PC-3 (cell line): ENCODE measurements around the gene CAMK2B. TPM values are rescaled to one million over a fixed set of nuclear protein-coding genes. Genes with fewer than 3 reads are reported as not detected.

Experiments
- ATAC-seq: fragments of 200-7000 bp; cut with Tn5 transposase; 2 replicates; pipeline ENCODE4 v1.9.1; 2020; ENCODE audit warnings: mild to moderate bottlenecking, moderate library complexity
- BruUV-seq: library from RNA; stranded (reverse); fragments of 400-500 nt; replicated peaks from 2 replicates; lab custom pipeline; 2021; lab: Mats Ljungman, UMichigan
- CTCF ChIA-PET: fragments of 300-600 bp; sonication (Branson Sonifier 250); formaldehyde crosslinking; loops from one replicate; lab custom pipeline; 2022; ENCODE audit warnings: antibody characterized with exemption; lab: Charles Lee
- POLR2A ChIA-PET: fragments of 300-600 bp; sonication (Branson Sonifier 250); formaldehyde crosslinking; loops from one replicate; lab custom pipeline; 2022; ENCODE audit warnings: antibody characterized with exemption; ENCODE audit not compliant: unreplicated experiment; lab: Charles Lee
- DNase-seq: peaks from one replicate; pipeline ENCODE4 v3.0.0-alpha.2; 2015
- H2AFZ ChIP-seq: fragments of 300-600 bp; sonication (generic); 2 replicates; pipeline ENCODE4 v1.6.0; 2016; ENCODE audit warnings: antibody characterized with exemption, low read length
- H3F3A ChIP-seq: fragments of 300-600 bp; sonication (generic); one replicate; pipeline ENCODE4 v1.6.0; 2017; ENCODE audit warnings: antibody characterized with exemption, low read length, control low read depth, mild to moderate bottlenecking; ENCODE audit not compliant: unreplicated experiment
- H3K27ac ChIP-seq: fragments of 300-600 bp; sonication (generic); 2 replicates; pipeline ENCODE4 v1.5.1; 2016; ENCODE audit warnings: mild to moderate bottlenecking, low read length
- H3K27me3 ChIP-seq: fragments of 300-600 bp; sonication (generic); 2 replicates; pipeline ENCODE4 v1.6.1; 2016; ENCODE audit warnings: low read length, mixed read lengths
- H3K36me3 ChIP-seq: fragments of 300-600 bp; sonication (generic); 2 replicates; pipeline ENCODE4 v1.6.1; 2016; ENCODE audit warnings: low read depth, mixed run types, low read length, mixed read lengths
- H3K4me1 ChIP-seq: fragments of 300-600 bp; sonication (generic); 2 replicates; pipeline ENCODE4 v1.5.1; 2016; ENCODE audit warnings: low read length; ENCODE audit not compliant: insufficient read depth
- H3K4me2 ChIP-seq: fragments of 300-600 bp; sonication (generic); 2 replicates; pipeline ENCODE4 v1.6.0; 2016; ENCODE audit warnings: low read length
- H3K4me3 ChIP-seq: fragments of 300-600 bp; sonication (generic); 2 replicates; pipeline ENCODE4 v1.5.1; 2016; ENCODE audit warnings: mild to moderate bottlenecking, low read length, mixed read lengths
- H3K79me2 ChIP-seq: fragments of 300-600 bp; sonication (generic); 2 replicates; pipeline ENCODE4 v1.6.1; 2017; ENCODE audit warnings: low read length, mixed read lengths
- H3K9ac ChIP-seq: fragments of 300-600 bp; sonication (generic); 2 replicates; pipeline ENCODE4 v1.6.0; 2016; ENCODE audit warnings: mild to moderate bottlenecking, low read length
- H3K9me2 ChIP-seq: fragments of 300-600 bp; sonication (generic); replicated peaks from 2 replicates; pipeline ENCODE4 v1.6.1; 2016; ENCODE audit warnings: mixed run types, low read length, mixed read lengths
- H3K9me3 ChIP-seq: fragments of 300-600 bp; sonication (generic); 2 replicates; pipeline ENCODE4 v1.6.1; 2016; ENCODE audit warnings: low read length, mixed read lengths
- H4K20me1 ChIP-seq: fragments of 300-600 bp; sonication (generic); 2 replicates; pipeline ENCODE4 v1.6.1; 2016; ENCODE audit warnings: low read length, mixed read lengths
- EZH2 ChIP-seq: fragments of 300-600 bp; sonication (generic); IDR thresholded peaks from one replicate; pipeline ENCODE4 v1.6.1; 2017; ENCODE audit warnings: antibody characterized with exemption, mild to moderate bottlenecking, low read length; ENCODE audit not compliant: unreplicated experiment
- EZH2phosphoT487 ChIP-seq: fragments of 300-600 bp; sonication (generic); IDR thresholded peaks from 2 replicates; pipeline ENCODE4 v1.6.1; 2018; ENCODE audit warnings: mild to moderate bottlenecking, antibody characterized with exemption, low read length, borderline replicate concordance
- intact Hi-C: fragments of 100-400 bp; cut with micrococcal nuclease; formaldehyde crosslinking; loops from 2 replicates; pipeline ENCODE4 v1.9.0; 2023
- total RNA-seq: library from RNA; depleted of rRNA; stranded (reverse); fragments of >200 nt; gene quantifications from 2 replicates; pipeline ENCODE4 v1.2.3, GENCODE V29; 2014
- TF ChIP-seq, protein P1 (sequence below): fragments of 300-600 bp; sonication (generic); conservative IDR thresholded peaks from 2 replicates; pipeline ENCODE4 v1.5.1; 2017; ENCODE audit warnings: antibody characterized with exemption, low read depth, mild to moderate bottlenecking, low read length

CAMK2B gene
- total RNA-seq, 1 experiment from 2014 or later: 1.2 TPM

DNA sequence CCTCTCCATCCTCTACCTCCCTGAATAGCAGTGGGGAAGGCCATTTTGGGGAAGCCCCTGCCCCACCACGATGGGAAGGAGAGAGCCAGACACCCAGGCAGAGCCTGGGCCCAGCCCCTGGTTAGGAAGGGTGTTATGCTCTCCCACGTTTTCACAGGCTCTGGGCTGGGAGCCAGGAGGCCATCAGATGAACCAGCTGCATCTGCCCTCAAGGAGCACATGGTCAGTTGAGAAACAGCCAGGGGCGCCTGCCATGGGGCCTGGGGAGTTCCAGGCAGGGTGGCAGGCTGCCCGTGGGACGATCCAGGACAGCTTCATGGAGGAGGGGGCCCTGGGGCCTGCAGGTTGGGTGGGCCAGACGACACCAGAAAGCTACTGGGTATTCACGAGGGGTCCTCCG, 47.5 kb downstream of the CAMK2B start:
- no peak for TF ChIP-seq EZH2phosphoT487
- TF ChIP-seq EZH2: no peak
- TF ChIP-seq, protein P1, sequence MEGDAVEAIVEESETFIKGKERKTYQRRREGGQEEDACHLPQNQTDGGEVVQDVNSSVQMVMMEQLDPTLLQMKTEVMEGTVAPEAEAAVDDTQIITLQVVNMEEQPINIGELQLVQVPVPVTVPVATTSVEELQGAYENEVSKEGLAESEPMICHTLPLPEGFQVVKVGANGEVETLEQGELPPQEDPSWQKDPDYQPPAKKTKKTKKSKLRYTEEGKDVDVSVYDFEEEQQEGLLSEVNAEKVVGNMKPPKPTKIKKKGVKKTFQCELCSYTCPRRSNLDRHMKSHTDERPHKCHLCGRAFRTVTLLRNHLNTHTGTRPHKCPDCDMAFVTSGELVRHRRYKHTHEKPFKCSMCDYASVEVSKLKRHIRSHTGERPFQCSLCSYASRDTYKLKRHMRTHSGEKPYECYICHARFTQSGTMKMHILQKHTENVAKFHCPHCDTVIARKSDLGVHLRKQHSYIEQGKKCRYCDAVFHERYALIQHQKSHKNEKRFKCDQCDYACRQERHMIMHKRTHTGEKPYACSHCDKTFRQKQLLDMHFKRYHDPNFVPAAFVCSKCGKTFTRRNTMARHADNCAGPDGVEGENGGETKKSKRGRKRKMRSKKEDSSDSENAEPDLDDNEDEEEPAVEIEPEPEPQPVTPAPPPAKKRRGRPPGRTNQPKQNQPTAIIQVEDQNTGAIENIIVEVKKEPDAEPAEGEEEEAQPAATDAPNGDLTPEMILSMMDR: no peak

DNA sequence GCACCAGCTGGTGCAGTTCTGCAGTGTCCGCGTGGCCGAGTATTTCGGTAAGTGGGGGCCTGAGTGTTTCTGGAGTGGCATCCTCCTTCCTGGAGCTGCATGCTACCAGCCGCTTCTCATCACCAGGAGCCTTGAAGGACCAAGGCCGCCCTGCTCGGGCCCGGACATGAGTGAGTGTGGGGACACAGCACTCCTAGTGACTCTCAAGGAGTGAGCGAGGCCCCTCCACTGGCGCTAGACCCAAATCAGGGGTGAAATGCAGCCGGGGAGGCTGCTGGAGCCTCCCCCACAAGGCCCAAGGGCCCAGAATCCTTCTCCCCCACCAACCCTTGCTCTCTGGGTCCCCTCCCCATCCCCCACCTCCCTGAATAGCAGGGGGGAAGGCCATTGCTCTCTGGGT, 48.0 kb downstream of the CAMK2B start:
- CTCF ChIA-PET: no interaction called here
- DNase-seq: no peak

More for the DNA sequence above, 47.5 kb downstream of the CAMK2B start:
- CTCF ChIA-PET: no interaction called here
- ATAC-seq (no peak), DNase-seq (no peak)
- Histone ChIP-seq H3F3A (no peaks in the 10 kb centered on the region), H3K9ac (no peak overlapping the region), H3K9me3 (no peaks in the 10 kb centered on the region), H3K27ac (no peak overlapping the region), H3K9me2 (no peaks in the 10 kb centered on the region), H3K79me2 (no peaks in the 10 kb centered on the region), H2AFZ (no peak overlapping the region), H3K27me3 (no peaks in the 10 kb centered on the region), H3K4me3 (no peak overlapping the region), H3K36me3 (no peaks in the 10 kb centered on the region), H3K4me1 (no peaks in the 10 kb centered on the region), H4K20me1 (no peaks in the 10 kb centered on the region), H3K4me2 (no peak overlapping the region)
- intact Hi-C loops: no loop called here
- POLR2A ChIA-PET: no interaction called here
- BruUV-seq: no TSS peak

DNA sequence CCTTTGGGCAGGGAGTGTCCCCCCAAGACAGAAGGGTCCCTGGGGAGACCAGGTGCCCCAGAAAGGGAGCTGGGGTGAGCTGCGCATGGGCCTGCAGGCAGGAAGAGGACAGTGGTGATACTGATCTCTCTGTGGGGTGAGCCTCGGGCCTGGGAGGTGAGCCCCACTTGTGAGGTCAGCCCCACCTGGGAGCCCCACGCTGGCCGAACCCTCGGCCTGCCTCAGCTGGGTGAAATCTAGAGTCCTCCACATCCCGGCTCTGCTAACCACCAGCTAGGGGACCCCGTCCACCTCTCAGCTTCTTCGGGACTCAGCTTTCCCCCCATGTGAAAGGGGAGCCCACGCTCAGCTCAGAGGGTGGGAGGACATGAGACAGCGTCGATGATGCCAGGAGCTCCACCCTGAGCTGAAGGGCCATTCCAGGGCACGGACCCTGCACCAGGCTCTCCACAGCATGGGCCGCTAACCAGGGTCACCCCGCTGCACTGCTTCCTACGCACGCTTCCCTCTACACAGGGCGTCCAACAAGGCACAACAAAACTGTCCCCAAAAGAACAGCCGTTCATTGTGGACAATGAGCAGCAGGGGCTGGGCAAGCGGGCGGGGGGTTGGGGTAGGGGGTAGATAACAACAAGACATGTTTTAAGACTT, 48.7 kb downstream of the CAMK2B start:
- intact Hi-C loops: no loop called here
- H4K20me1 ChIP-seq: no peaks in the 10 kb centered on the region

More for the DNA sequence above, 48.0 kb downstream of the CAMK2B start:
- BruUV-seq: no TSS peak
- no peak overlapping the region for H3K4me2 ChIP-seq
- TF ChIP-seq EZH2 (no peak), EZH2phosphoT487 (no peak)
- TF ChIP-seq, protein P1: no peak
- no peaks in the 10 kb centered on the region for H3K4me1 ChIP-seq
- intact Hi-C loops: no loop called here
- no peak for ATAC-seq
- no peaks in the 10 kb centered on the region for H3F3A ChIP-seq
- no peak overlapping the region for H3K27ac ChIP-seq
- H3K9me2 ChIP-seq: no peaks in the 10 kb centered on the region
- H3K9me3 ChIP-seq: no peaks in the 10 kb centered on the region
- no peaks in the 10 kb centered on the region for H3K79me2 ChIP-seq
- no peak overlapping the region for H3K9ac ChIP-seq
- no peaks in the 10 kb centered on the region for H3K36me3 ChIP-seq
- H3K4me3 ChIP-seq: no peak overlapping the region
- POLR2A ChIA-PET: no interaction called here
- no peaks in the 10 kb centered on the region for H4K20me1 ChIP-seq
- H2AFZ ChIP-seq: no peak overlapping the region
- no peaks in the 10 kb centered on the region for H3K27me3 ChIP-seq

More for the DNA sequence above, 48.7 kb downstream of the CAMK2B start:
- Histone ChIP-seq H3K4me2 (no peak overlapping the region), H3K4me1 (no peaks in the 10 kb centered on the region), H3K9ac (no peak overlapping the region), H3K79me2 (no peaks in the 10 kb centered on the region), H3K4me3 (no peak overlapping the region), H2AFZ (no peak overlapping the region), H3K36me3 (no peaks in the 10 kb centered on the region), H3F3A (no peaks in the 10 kb centered on the region), H3K27me3 (no peaks in the 10 kb centered on the region), H3K9me2 (no peaks in the 10 kb centered on the region), H3K27ac (no peak overlapping the region), H3K9me3 (no peaks in the 10 kb centered on the region)
- POLR2A ChIA-PET: no interaction called here
- BruUV-seq: no TSS peak
- DNase-seq (no peak), ATAC-seq (no peak)
- CTCF ChIA-PET: no interaction called here
- TF ChIP-seq, protein P1: no peak
- TF ChIP-seq EZH2phosphoT487: no peak
- TF ChIP-seq EZH2: no peak
